PC-9 (cell line): ENCODE data around the gene SPTSSB. TPM values are rescaled to one million over a fixed set of nuclear protein-coding genes. Genes with fewer than 3 reads are reported as not detected.

Experiments
- BruUV-seq: library from RNA; stranded (reverse); fragments of 400-500 nt; replicated peaks from 2 replicates; lab custom pipeline; 2021; lab: Mats Ljungman, UMichigan
- CTCF ChIA-PET: fragments of 300-600 bp; sonication (Branson Sonifier 250); formaldehyde crosslinking; loops from one replicate; lab custom pipeline; 2022; ENCODE audit warnings: antibody characterized with exemption; lab: Charles Lee
- POLR2A ChIA-PET: fragments of 300-600 bp; sonication (Branson Sonifier 250); formaldehyde crosslinking; loops from one replicate; lab custom pipeline; 2022; ENCODE audit warnings: antibody characterized with exemption; ENCODE audit not compliant: unreplicated experiment; lab: Charles Lee
- DNase-seq, 2 experiments: peaks; one replicate each; pipeline versions ENCODE4 v3.0.0 to v3.0.0-alpha.2; 2015 to 2022; ENCODE audit warnings: mixed read lengths in 1 of 2
- H2AFZ ChIP-seq: fragments of 200-600 bp; sonication (generic); 2 replicates; pipeline ENCODE4 v1.8.1; 2017; ENCODE audit warnings: antibody characterized with exemption
- H3F3A ChIP-seq: fragments of 200-600 bp; sonication (generic); 2 replicates; pipeline ENCODE4 v1.8.1; 2017; ENCODE audit warnings: antibody characterized with exemption, mild to moderate bottlenecking, low read depth; ENCODE audit not compliant: insufficient read depth
- H3K27ac ChIP-seq: fragments of 200-600 bp; sonication (generic); 2 replicates; pipeline ENCODE4 v1.6.1; 2016; ENCODE audit warnings: mixed run types
- H3K27me3 ChIP-seq: fragments of 200-600 bp; sonication (generic); 2 replicates; pipeline ENCODE4 v1.6.1; 2016; ENCODE audit warnings: low read depth, mixed run types; ENCODE audit not compliant: insufficient read depth
- H3K36me3 ChIP-seq: fragments of 200-600 bp; sonication (generic); 2 replicates; pipeline ENCODE4 v1.6.1; 2016; ENCODE audit warnings: low read depth, mixed run types
- H3K4me1 ChIP-seq: fragments of 200-600 bp; sonication (generic); replicated peaks from 2 replicates; pipeline ENCODE4 v1.6.1; 2016; ENCODE audit warnings: mixed run types; ENCODE audit not compliant: insufficient read depth
- H3K4me2 ChIP-seq: fragments of 200-600 bp; sonication (generic); 2 replicates; pipeline ENCODE4 v1.6.1; 2017; ENCODE audit warnings: mixed run types
- H3K4me3 ChIP-seq: fragments of 200-600 bp; sonication (generic); 2 replicates; pipeline ENCODE4 v1.6.1; 2016; ENCODE audit warnings: mixed run types
- H3K79me2 ChIP-seq: fragments of 200-600 bp; sonication (generic); 2 replicates; pipeline ENCODE4 v1.6.1; 2017; ENCODE audit warnings: low read depth, mixed run types
- H3K9me2 ChIP-seq: fragments of 200-600 bp; sonication (generic); 2 replicates; pipeline ENCODE4 v1.8.1; 2017; ENCODE audit warnings: mild to moderate bottlenecking; ENCODE audit not compliant: insufficient read depth
- H3K9me3 ChIP-seq: fragments of 200-600 bp; sonication (generic); 2 replicates; pipeline ENCODE4 v1.8.1; 2016; ENCODE audit warnings: low read depth; ENCODE audit not compliant: insufficient read depth
- H4K20me1 ChIP-seq: fragments of 200-600 bp; sonication (generic); 2 replicates; pipeline ENCODE4 v1.8.1; 2017; ENCODE audit not compliant: insufficient read depth
- CTCF ChIP-seq: fragments of 200-600 bp; sonication (generic); conservative IDR thresholded peaks from 2 replicates; pipeline ENCODE4 v1.6.1; 2017; ENCODE audit warnings: mixed run types, antibody characterized with exemption, mild to moderate bottlenecking, moderate library complexity
- EZH2 ChIP-seq: fragments of 200-600 bp; sonication (generic); IDR thresholded peaks from 2 replicates; pipeline ENCODE4 v1.8.0; 2017; ENCODE audit warnings: antibody characterized with exemption, low read depth
- intact Hi-C: fragments of 100-400 bp; cut with micrococcal nuclease; formaldehyde crosslinking; loops from one replicate; pipeline ENCODE4 v1.10.0; 2022; ENCODE audit not compliant: unreplicated experiment
- total RNA-seq: library from RNA; stranded (reverse); gene quantifications from 2 replicates; pipeline ENCODE4 v1.2.3, GENCODE V29; 2021

SPTSSB gene
- total RNA-seq, 1 experiment from 2014 or later: 4.0 TPM

- H3K4me1 ChIP-seq: peaks cover 41% of the 10 kb centered on the region
- H3K9me2 ChIP-seq: no peaks in the 10 kb centered on the region; the same call in 1 of the 2 replicates
- no peak overlapping the region for H3K4me3 ChIP-seq
- no peak for DNase-seq
- H3K79me2 ChIP-seq: no peaks in the 10 kb centered on the region
- H3K27me3 ChIP-seq: no peaks in the 10 kb centered on the region
- no TSS peak for BruUV-seq
- peaks cover 24% of the 10 kb centered on the region for H3F3A ChIP-seq
- intact Hi-C loops: loop anchor here (2.0 kb wide), 1 partner anchor 19 kb away; the partner anchor contains the start of gene SPTSSB
- no peaks in the 10 kb centered on the region for H3K9me3 ChIP-seq
- H3K4me2 ChIP-seq: no peak overlapping the region
- no peaks in the 10 kb centered on the region for H4K20me1 ChIP-seq
- no peaks in the 10 kb centered on the region for H3K36me3 ChIP-seq
- TF ChIP-seq EZH2 (no peak), CTCF (no peak)
- 0 out of 2 replicates have a peak overlapping the region, but pooled peaks have one; percentile 62 for H3K27ac ChIP-seq
- CTCF ChIA-PET: interaction anchor here (0.6 kb wide), 1 partner anchor 1115 kb away, joined by 3 read pairs; no protein-coding TSS in a partner anchor
- POLR2A ChIA-PET: interaction anchor here (0.7 kb wide), 1 partner anchor 674 kb away, joined by 9 read pairs; no protein-coding TSS in a partner anchor
- H2AFZ ChIP-seq: no peak overlapping the region
Measured at GRCh38 chr3:161351330-161351729, 20.0 kb downstream of the SPTSSB start.

- BruUV-seq: no TSS peak
- H3K4me1 ChIP-seq: peaks cover 41% of the 10 kb centered on the region
- DNase-seq: no peak
- no peaks in the 10 kb centered on the region for H4K20me1 ChIP-seq
- H3K27ac ChIP-seq: peak overlapping the region; percentile 62; the same call in 1 of the 2 replicates
- ChIA-PET CTCF (interaction anchor here (1.5 kb wide), 1 partner anchor 75 kb away, joined by 5 read pairs; no protein-coding TSS in a partner anchor), POLR2A (interaction anchor here (0.7 kb wide), 1 partner anchor 673 kb away, joined by 9 read pairs; no protein-coding TSS in a partner anchor)
- no peaks in the 10 kb centered on the region for H3K27me3 ChIP-seq
- no peaks in the 10 kb centered on the region for H3K9me3 ChIP-seq
- no peak overlapping the region for H3K4me3 ChIP-seq
- H2AFZ ChIP-seq: no peak overlapping the region
- TF ChIP-seq CTCF: no peak
- TF ChIP-seq EZH2: no peak
- H3K36me3 ChIP-seq: no peaks in the 10 kb centered on the region
- peaks cover 24% of the 10 kb centered on the region for H3F3A ChIP-seq
- H3K4me2 ChIP-seq: no peak overlapping the region
- no peaks in the 10 kb centered on the region for H3K79me2 ChIP-seq
- intact Hi-C loops: loop anchor here (1.0 to 2.0 kb wide), 3 partner anchors 20 to 60 kb away; partner anchors contain the start of gene SPTSSB
- no peaks in the 10 kb centered on the region; the same call in 1 of the 2 replicates for H3K9me2 ChIP-seq
Measured at GRCh38 chr3:161350916-161351315, 20.4 kb downstream of the SPTSSB start.

GRCh38 chr3:161349529-161350312, 21.6 kb downstream of the SPTSSB start:
- Histone ChIP-seq H3K27me3 (no peaks in the 10 kb centered on the region), H3K9me2 (no peaks in the 10 kb centered on the region; the same call in 1 of the 2 replicates), H4K20me1 (no peaks in the 10 kb centered on the region), H3F3A (peaks cover 24% of the 10 kb centered on the region), H3K79me2 (no peaks in the 10 kb centered on the region), H2AFZ (no peak overlapping the region), H3K4me3 (no peak overlapping the region), H3K4me1 (peaks cover 39% of the 10 kb centered on the region), H3K36me3 (no peaks in the 10 kb centered on the region), H3K4me2 (peak overlapping the region; percentile 38), H3K27ac (peak overlapping the region; percentile 62), H3K9me3 (no peaks in the 10 kb centered on the region)
- intact Hi-C loops: loop anchor here (1.0 to 2.0 kb wide), 3 partner anchors 21 to 58 kb away; partner anchors contain the start of gene SPTSSB
- no TSS peak for BruUV-seq
- DNase-seq: peak; percentile 68 to 97
- no peak for TF ChIP-seq CTCF
- no peak for TF ChIP-seq EZH2
- ChIA-PET CTCF (interaction anchor here (0.6 to 1.5 kb wide), 4 partner anchors 74 to 83 kb away, joined by 3 to 5 read pairs (median 3); no protein-coding TSS in a partner anchor), POLR2A (interaction anchor here (0.6 to 0.8 kb wide), 3 partner anchors 21 to 673 kb away, joined by 4 read pairs; partner anchors contain the start of genes ARL14 and SPTSSB)
